Spleen (tissue), 7 donors: ENCODE measurements around the gene TGM3.

Source experiments
- POLR2A ChIP-seq, 3 donors: fragments of 450-650 bp; IDR thresholded peaks; one replicate each; pipeline ENCODE4 v1.5.1; 2017; ENCODE audit warnings: antibody characterized with exemption in 3 of 3, mild to moderate bottlenecking in 1 of 3
- TF ChIP-seq, protein P1 (sequence below), 11 experiments: fragments of 200-600 bp in 7 of 11; fragments of 450-650 bp in 4 of 11; sonication (generic) in 4 of 11; IDR thresholded peaks in 8 of 11; conservative IDR thresholded peaks in 3 of 11; 1 replicate in 7 of 11; 2 replicates in 4 of 11; pipeline versions ENCODE4 v1.4.0 to v1.8.0; 2016 to 2021; ENCODE audit warnings: antibody characterized with exemption in 11 of 11, inconsistent platforms in 4 of 11, mild to moderate bottlenecking in 1 of 11
- donor health status: DM: no; HTN: no; CAD: no; lungs with moderate emphysema.
- donor health status: DM: no; HTN: no; CAD: no.
- donor health status: DM: no; HTN: no; CAD: no.

DNA sequence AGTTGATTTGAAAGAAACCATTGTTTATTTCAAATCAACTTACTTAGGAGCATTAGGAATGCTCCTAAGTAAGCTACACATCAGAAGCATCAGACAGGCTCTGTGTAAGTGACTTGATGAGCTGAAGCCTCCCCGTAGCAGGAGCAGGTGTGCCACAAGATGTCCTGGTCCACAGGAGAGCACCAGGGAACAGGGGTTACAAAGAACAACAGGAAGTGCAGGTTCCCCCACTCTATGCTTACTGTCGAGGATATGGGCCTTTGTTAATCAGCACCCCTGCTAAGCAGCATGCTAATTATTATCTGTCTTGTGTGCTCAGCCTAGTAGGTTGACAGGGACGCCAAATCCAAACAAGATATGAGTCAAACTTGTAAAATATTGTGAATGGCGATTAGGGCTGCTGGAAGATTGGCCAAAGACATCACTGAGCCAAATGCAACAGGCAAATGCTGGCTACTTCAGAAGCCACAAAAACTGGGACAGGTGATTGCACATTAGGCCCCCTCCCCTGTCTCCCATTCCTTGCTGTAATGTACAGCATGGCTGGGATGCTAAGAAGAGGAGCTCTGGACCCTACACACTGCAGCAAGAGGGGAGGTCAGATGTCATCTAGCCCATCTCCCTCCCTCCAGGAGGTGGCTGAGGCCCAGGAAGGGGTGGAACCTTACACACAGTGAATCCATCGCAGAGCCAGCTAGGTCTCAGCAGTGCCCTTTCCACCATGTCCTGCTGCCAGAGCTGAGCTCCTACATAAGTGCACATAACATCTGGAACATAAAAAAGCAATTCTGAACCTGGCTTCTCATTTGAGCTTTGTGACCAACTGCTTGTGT is 939 bp downstream of the TGM3 start:
- TF ChIP-seq, protein P1, sequence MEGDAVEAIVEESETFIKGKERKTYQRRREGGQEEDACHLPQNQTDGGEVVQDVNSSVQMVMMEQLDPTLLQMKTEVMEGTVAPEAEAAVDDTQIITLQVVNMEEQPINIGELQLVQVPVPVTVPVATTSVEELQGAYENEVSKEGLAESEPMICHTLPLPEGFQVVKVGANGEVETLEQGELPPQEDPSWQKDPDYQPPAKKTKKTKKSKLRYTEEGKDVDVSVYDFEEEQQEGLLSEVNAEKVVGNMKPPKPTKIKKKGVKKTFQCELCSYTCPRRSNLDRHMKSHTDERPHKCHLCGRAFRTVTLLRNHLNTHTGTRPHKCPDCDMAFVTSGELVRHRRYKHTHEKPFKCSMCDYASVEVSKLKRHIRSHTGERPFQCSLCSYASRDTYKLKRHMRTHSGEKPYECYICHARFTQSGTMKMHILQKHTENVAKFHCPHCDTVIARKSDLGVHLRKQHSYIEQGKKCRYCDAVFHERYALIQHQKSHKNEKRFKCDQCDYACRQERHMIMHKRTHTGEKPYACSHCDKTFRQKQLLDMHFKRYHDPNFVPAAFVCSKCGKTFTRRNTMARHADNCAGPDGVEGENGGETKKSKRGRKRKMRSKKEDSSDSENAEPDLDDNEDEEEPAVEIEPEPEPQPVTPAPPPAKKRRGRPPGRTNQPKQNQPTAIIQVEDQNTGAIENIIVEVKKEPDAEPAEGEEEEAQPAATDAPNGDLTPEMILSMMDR (IDR thresholded peaks at IDR 0.05 in 8 of 11, conservative IDR thresholded peaks at IDR 0.05 in 3 of 11), result no peak
- no peak for TF ChIP-seq POLR2A (IDR thresholded peaks at IDR 0.05)
